Activated CD8-positive, alpha-beta T cell treated with anti-CD3 and anti-CD28 coated beads for 36 hours (primary cell): Measurements from ENCODE around the gene VEGFB. TPM values are rescaled to one million over a fixed set of nuclear protein-coding genes. Genes with fewer than 3 reads are reported as not detected.

Source experiments
- ATAC-seq: fragments of 200-7000 bp; cut with Tn5 transposase; one replicate; pipeline ENCODE4 v1.10.0; 2021; ENCODE audit warnings: mild to moderate bottlenecking, moderate library complexity
- CTCF ChIA-PET: fragments of 350-600 bp; sonication (Branson Sonifier 250); formaldehyde crosslinking; loops from one replicate; lab custom pipeline; 2021; ENCODE audit warnings: antibody characterized with exemption; lab: Charles Lee
- POLR2A ChIA-PET: fragments of 350-600 bp; sonication (Branson Sonifier 250); formaldehyde crosslinking; loops from one replicate; lab custom pipeline; 2021; ENCODE audit warnings: antibody characterized with exemption; lab: Charles Lee
- DNase-seq: peaks from one replicate; pipeline ENCODE4 v3.0.0-alpha.2; 2020
- H3K27ac Mint-ChIP-seq: one replicate; pipeline ENCODE4 v1.8.0; 2021; ENCODE audit warnings: mild to moderate bottlenecking, mixed read lengths
- H3K27me3 Mint-ChIP-seq: one replicate; pipeline ENCODE4 v1.8.0; 2021; ENCODE audit warnings: mixed read lengths
- H3K36me3 Mint-ChIP-seq: one replicate; pipeline ENCODE4 v1.8.0; 2021; ENCODE audit warnings: low read depth, mixed read lengths
- H3K4me1 Mint-ChIP-seq: one replicate; pipeline ENCODE4 v1.8.0; 2021; ENCODE audit warnings: low read depth, mixed read lengths
- H3K4me3 Mint-ChIP-seq: one replicate; pipeline ENCODE4 v1.8.0; 2021; ENCODE audit warnings: mild to moderate bottlenecking, moderate library complexity, mixed read lengths
- H3K9me3 Mint-ChIP-seq: one replicate; pipeline ENCODE4 v1.8.0; 2021; ENCODE audit warnings: mixed read lengths
- intact Hi-C: fragments of 100-400 bp; cut with micrococcal nuclease; formaldehyde crosslinking; loops from one replicate; pipeline ENCODE4 v1.10.0; 2022
- total RNA-seq, 2 experiments: library from RNA; stranded (reverse); gene quantifications; one replicate each; pipeline ENCODE4 v1.2.3, GENCODE V29; 2021
- TF ChIP-seq, protein P1 (sequence below): fragments of 200-600 bp; IDR thresholded peaks from one replicate; pipeline ENCODE4 v1.8.0; 2022; ENCODE audit warnings: antibody characterized with exemption, mild to moderate bottlenecking

The VEGFB gene
- total RNA-seq, 2 experiments from 2014 or later, result 86.6 to 104 TPM

DNA sequence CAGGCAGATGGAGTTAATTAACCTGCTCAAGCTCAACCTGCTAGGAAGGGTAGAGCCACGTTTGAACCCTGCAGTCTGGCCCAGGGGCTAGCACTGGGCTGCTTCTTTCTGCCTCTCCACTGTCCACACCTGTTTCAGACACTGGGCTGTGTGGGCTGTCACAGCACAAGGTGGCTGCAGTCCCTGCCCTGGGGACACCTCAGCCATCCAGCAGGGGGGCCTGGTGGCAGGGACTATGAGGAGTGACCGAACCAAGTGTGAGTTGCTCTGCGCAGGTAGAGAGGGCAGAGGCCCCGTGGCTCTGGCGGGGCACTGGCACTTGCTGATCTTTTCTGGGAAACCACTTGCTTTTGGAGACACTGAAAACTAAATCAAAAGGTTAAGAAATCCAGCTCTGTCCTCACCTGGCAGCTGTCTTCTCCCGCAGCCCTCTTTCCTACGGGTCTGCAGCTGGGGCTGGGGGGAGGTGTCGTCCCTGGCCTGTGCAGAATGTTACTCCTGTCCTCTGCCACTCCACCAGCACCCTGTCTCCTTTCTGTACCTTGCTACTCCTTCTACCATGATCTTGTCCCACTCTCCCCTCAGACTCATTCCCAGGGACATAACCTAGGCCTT, 44.3 kb downstream of the VEGFB start:
- intact Hi-C loops, result no loop called here
- Mint-ChIP-seq H3K9me3 (no peaks in the 10 kb centered on the region), H3K4me1 (peaks cover 4% of the 10 kb centered on the region), H3K36me3 (peaks cover 6% of the 10 kb centered on the region), H3K27ac (no peak overlapping the region), H3K4me3 (no peak overlapping the region), H3K27me3 (no peaks in the 10 kb centered on the region)
- ChIA-PET POLR2A (interaction anchor here (3.1 kb wide), 1 partner anchor 8 kb away, joined by 9 read pairs; no protein-coding TSS in a partner anchor), CTCF (interaction anchor here (1.4 to 3.4 kb wide), 3 partner anchors 23 to 74 kb away, joined by 3 to 15 read pairs (median 4); partner anchors contain the start of gene CATSPERZ)
- DNase-seq (no peak), ATAC-seq (no peak)
- TF ChIP-seq, protein P1, sequence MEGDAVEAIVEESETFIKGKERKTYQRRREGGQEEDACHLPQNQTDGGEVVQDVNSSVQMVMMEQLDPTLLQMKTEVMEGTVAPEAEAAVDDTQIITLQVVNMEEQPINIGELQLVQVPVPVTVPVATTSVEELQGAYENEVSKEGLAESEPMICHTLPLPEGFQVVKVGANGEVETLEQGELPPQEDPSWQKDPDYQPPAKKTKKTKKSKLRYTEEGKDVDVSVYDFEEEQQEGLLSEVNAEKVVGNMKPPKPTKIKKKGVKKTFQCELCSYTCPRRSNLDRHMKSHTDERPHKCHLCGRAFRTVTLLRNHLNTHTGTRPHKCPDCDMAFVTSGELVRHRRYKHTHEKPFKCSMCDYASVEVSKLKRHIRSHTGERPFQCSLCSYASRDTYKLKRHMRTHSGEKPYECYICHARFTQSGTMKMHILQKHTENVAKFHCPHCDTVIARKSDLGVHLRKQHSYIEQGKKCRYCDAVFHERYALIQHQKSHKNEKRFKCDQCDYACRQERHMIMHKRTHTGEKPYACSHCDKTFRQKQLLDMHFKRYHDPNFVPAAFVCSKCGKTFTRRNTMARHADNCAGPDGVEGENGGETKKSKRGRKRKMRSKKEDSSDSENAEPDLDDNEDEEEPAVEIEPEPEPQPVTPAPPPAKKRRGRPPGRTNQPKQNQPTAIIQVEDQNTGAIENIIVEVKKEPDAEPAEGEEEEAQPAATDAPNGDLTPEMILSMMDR, result no peak

DNA sequence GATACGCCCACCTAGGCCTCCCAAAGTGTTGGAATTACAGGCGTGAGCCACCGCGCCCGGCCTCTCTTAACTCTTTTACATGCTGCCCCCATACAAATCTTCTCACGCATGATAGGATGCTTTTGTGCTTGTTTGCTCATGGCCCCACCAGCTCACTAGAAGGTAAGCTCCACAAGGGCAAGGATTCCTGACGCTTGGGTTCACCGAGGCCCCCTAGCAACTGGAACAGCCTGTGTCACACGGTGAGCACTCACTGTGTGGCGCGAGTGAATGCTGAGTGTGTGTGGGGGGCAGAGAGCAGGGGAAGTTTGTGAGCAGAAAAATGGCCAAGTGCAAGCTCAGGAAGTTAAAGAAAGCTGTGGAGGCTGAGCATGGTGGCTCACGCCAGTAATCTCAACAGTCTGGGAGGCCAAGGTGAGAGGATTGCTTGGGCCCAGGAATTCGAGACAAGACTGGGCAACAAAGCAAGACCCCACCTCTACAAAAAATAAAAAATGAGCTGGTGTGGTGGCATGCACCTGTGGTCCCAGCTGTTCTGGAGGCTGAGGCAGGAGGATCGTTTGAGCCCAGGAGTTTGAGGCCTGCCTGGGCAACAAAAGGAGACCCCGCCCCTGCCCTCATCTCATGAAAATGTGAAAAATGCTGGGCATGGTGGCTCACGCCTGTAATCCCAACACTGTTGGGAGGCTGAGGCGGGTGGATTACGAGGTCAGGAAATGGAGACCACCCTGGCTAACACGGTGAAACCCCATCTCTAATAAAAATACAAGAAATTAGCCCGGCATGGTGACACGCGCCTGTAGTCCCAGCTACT, 47.8 kb downstream of the VEGFB start:
- no peaks in the 10 kb centered on the region for H3K9me3 Mint-ChIP-seq
- CTCF ChIA-PET, result interaction anchor here (0.8 to 8.1 kb wide), 4 partner anchors 21 to 78 kb away, joined by 3 to 77 read pairs (median 4); partner anchors contain the start of genes CATSPERZ, ESRRA, PRDX5 and TRMT112

DNA sequence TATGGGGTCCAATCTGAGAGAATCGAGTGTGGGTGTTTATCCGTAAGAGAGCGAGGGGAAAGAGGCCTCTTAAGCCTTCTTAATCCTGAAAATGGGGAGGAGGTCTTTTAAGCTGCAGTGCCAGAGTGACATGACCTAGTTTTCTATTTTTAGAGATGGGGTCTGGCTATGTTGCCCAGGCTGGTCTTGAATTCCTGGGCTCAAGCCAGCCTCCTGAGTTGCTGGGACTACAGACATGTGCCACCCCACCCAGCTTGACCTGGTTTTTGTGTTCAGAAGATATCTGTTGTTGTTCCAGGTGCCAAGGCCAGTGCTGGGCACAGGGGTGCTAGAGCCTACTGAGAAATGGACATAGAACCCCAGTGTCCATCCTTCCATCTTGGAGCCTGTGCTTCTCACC, 48.7 kb downstream of the VEGFB start:
- Mint-ChIP-seq H3K27ac (no peak overlapping the region), H3K4me3 (peak overlapping the region; percentile 27), H3K9me3 (no peaks in the 10 kb centered on the region), H3K36me3 (peaks cover 6% of the 10 kb centered on the region), H3K4me1 (peaks cover 15% of the 10 kb centered on the region), H3K27me3 (no peaks in the 10 kb centered on the region)
- DNase-seq (no peak), ATAC-seq (no peak)
- ChIA-PET CTCF (interaction anchor here (1.0 to 8.1 kb wide), 5 partner anchors 11 to 35 kb away, joined by 3 to 77 read pairs (median 3); partner anchors contain the start of genes CATSPERZ, ESRRA, PRDX5 and TRMT112), POLR2A (interaction anchor here (0.9 to 4.7 kb wide), 6 partner anchors 8 to 76 kb away, joined by 3 to 47 read pairs (median 4); partner anchors contain the start of genes CATSPERZ and FERMT3)
- TF ChIP-seq, protein P1, result no peak
- intact Hi-C loops, result no loop called here

More for the DNA sequence above, 47.8 kb downstream of the VEGFB start:
- H3K4me1 Mint-ChIP-seq, result peaks cover 15% of the 10 kb centered on the region
- no peak overlapping the region for H3K27ac Mint-ChIP-seq
- POLR2A ChIA-PET, result interaction anchor here (0.6 to 4.7 kb wide), 3 partner anchors 11 to 22 kb away, joined by 3 to 47 read pairs (median 6); no protein-coding TSS in a partner anchor
- TF ChIP-seq, protein P1, result no peak
- peaks cover 6% of the 10 kb centered on the region for H3K36me3 Mint-ChIP-seq
- no peak for ATAC-seq
- no peaks in the 10 kb centered on the region for H3K27me3 Mint-ChIP-seq
- no peak overlapping the region for H3K4me3 Mint-ChIP-seq
- no peak for DNase-seq
- intact Hi-C loops, result no loop called here

DNA sequence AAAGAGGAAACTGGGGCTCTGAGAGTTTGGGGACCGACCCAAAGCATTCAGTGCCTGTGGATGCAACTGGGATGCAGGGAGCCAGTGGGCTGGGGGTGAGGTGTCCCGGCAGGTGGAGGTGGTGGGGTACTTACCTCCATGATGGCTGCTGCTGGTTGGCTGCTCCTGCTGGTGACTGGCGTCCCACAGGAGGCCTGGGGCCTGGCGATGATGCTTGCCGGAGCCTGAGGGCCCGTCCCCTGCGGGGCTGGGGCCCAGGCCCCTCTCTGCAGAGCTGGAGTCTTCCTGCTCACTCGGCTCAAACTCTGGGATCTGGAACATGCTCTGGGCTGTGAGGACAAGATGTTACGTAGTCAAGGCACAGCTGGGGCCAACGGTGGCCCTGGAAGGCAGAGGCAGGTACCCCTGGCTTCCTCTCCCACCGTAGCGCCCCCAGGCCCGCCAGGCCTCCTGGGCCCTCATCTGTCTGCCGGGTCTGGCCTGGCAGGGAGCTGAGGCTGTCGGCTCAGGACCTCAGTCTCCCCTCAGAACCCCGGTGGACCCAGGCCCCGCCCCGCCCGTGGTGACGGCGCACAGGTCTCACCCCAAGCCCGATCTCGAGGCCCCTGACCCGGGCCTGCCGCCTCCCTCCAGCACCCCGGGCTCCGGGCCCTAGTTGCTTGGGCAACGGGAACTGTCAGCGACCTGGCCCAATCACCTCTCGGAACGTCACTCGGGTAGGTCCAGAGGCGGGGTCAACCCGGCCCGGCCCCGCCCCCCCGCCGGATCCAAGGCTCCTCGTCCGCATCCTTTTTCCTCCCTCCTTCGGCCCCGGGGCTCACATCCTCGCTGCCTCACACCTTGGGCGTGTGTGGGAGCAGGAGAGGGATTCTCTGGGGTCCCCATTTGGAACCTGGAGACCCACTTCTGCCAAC, 49.9 kb downstream of the VEGFB start, which contains the start of gene BAD:
Gene BAD (minus strand): TSS at position 618 of the 914 bp plus-strand sequence. CDS start 297 bp downstream, at position 321.
- ATAC-seq, result peak; percentile 87
- Mint-ChIP-seq H3K27me3 (no peaks in the 10 kb centered on the region), H3K9me3 (no peaks in the 10 kb centered on the region), H3K36me3 (peaks cover 6% of the 10 kb centered on the region), H3K4me1 (peaks cover 15% of the 10 kb centered on the region), H3K27ac (peak within 1 kb of the TSS; percentile 88), H3K4me3 (peak within 1 kb of the TSS; percentile 80)
- POLR2A ChIA-PET, result interaction anchor here (0.9 to 4.7 kb wide), 15 partner anchors 8 to 98 kb away, joined by 3 to 47 read pairs (median 4); partner anchors contain the start of genes CATSPERZ, ESRRA, NUDT22 and PRDX5
- peak; percentile 95 for DNase-seq
- TF ChIP-seq, protein P1, result no peak
- intact Hi-C loops, result no loop called here
- CTCF ChIA-PET, result interaction anchor here (0.7 to 8.1 kb wide), 9 partner anchors 12 to 80 kb away, joined by 3 to 77 read pairs (median 4); partner anchors contain the start of genes CATSPERZ, ESRRA, PRDX5 and TRMT112
